Activated CD8-positive, alpha-beta memory T cell treated with anti-CD3 and anti-CD28 coated beads for 36 hours (primary cell): ENCODE measurements around the gene ACLY. TPM values are rescaled to one million over a fixed set of nuclear protein-coding genes. Genes with fewer than 3 reads are reported as not detected.

Experiments used
- CTCF ChIA-PET: fragments of 350-600 bp; sonication (Branson Sonifier 250); formaldehyde crosslinking; loops from one replicate; lab custom pipeline; 2021; ENCODE audit warnings: antibody characterized with exemption; lab: Charles Lee
- POLR2A ChIA-PET: fragments of 350-600 bp; sonication (Branson Sonifier 250); formaldehyde crosslinking; loops from one replicate; lab custom pipeline; 2021; ENCODE audit warnings: antibody characterized with exemption; lab: Charles Lee
- total RNA-seq, 2 experiments: library from RNA; stranded (reverse); gene quantifications; one replicate each; pipeline ENCODE4 v1.2.3, GENCODE V29; 2021

Gene ACLY
- total RNA-seq, 2 experiments from 2014 or later = 204 to 215 TPM

- CTCF ChIA-PET = interaction anchor here (0.7 to 1.9 kb wide), 2 partner anchors 10 to 61 kb away, joined by 4 to 9 read pairs; partner anchors contain the start of gene ODAD4
- POLR2A ChIA-PET = interaction anchor here (3.2 kb wide), 1 partner anchor 10 kb away, joined by 27 read pairs; the partner anchor contains the start of gene ODAD4
Measured at GRCh38 chr17:41919840-41920579, 1.3 kb upstream of the ACLY start.

DNA sequence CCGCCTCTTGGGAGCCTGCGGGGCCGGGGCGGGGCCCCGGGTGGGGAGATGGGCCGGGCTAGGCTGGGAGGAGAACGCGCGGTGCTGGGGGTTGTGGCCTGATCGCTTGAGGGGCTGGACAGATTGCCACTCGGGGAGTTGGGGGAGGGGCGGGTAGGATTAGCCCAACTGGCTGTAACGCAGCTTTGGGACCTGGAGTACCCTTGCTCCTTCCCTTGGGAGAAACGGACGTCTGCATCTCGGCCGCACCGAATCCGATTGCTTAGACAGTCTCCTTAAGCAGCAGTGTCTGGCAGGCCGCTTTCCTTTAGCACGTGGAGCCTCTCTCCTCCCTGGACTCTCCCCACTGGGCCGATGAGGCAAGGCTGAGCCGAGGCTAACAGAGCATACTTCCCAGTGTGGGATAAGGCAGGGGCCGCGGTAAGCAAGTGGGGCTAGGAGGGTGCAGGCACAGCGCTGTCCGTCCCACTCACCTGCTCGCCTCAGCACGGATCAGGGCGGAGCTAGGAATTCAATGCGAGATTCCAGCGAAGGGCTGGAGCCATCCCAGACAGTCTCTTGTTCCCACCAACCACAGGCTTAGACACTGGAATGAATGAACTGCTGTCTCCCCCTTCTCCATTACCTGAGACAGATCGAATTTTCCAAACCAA, 540 bp upstream of the ACLY start:
- ChIA-PET CTCF (interaction anchor here (0.9 to 1.9 kb wide), 3 partner anchors 10 to 262 kb away, joined by 3 to 9 read pairs (median 3); partner anchors contain the start of genes KLHL11 and ODAD4), POLR2A (interaction anchor here (0.5 to 3.2 kb wide), 3 partner anchors 11 to 55 kb away, joined by 3 to 27 read pairs (median 7); partner anchors contain the start of genes KLHL11 and ODAD4)

DNA sequence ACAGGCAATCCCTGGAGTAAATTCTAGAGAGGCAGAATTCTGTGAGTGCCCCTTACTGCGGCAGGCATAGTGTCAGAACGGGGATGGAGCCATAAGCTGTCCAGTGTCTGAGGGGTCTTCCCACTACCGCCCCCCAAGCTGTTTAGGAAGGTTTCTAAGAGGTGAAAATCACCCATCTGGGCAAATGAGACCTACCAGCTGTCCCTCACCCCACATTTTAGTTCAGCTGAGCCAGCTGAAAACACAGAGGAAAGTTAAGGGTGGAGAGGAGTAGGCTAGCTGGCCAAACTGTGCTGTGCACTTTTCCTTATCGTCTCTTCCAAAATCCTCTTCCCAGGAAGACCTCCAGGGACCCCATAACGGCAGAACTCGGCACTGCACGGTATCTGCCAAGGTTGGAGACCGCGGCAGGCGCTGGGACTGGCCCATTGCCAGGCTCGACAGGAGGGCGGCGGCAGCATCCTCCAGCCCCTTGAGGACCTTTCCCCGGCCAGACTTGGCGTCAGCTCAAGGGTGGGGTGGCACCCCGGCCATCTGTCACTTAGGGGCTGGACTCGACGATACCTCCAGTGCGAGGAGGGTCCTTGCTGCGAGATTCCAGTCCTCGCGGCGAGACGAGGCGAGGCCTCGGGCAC, 955 bp downstream of the ACLY start:
- POLR2A ChIA-PET = interaction anchor here (0.6 to 3.2 kb wide), 6 partner anchors 10 to 105 kb away, joined by 3 to 27 read pairs (median 4); partner anchors contain the start of genes CNP, DNAJC7, FKBP10 and KLHL11

GRCh38 chr17:41917192-41917591, 1.6 kb downstream of the ACLY start:
- POLR2A ChIA-PET = interaction anchor here (3.2 kb wide), 1 partner anchor 13 kb away, joined by 27 read pairs; the partner anchor contains the start of gene ODAD4
- CTCF ChIA-PET = interaction anchor here (0.6 to 1.2 kb wide), 2 partner anchors 15 to 1023 kb away, joined by 3 to 4 read pairs; no protein-coding TSS in a partner anchor

More for the DNA sequence above, 955 bp downstream of the ACLY start:
- CTCF ChIA-PET = interaction anchor here (0.6 to 1.9 kb wide), 4 partner anchors 12 to 1022 kb away, joined by 3 to 9 read pairs (median 4); partner anchors contain the start of gene ODAD4

GRCh38 chr17:41915566-41915965, 3.2 kb downstream of the ACLY start:
- CTCF ChIA-PET = no interaction called here
- POLR2A ChIA-PET = no interaction called here

DNA sequence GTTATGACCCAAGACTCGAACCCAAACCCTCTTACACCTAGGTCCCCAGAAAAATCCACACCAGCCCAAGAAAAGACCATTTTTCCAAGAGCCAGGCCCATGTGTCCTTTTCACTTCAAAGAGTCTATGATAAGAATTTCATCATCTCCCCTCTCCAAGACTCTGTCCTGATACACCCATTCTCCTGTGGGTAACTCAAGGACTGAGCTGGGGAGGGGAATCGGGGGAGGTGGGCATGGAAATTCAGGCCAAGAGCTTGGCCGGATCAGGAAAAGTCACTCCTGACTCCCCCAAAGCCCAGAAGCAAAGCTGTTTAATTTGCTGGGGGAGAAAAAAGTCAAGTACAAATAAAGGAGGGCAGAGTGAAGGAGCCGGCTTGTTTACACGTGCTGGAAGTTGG, 3.7 kb downstream of the ACLY start:
- CTCF ChIA-PET = no interaction called here
- POLR2A ChIA-PET = no interaction called here

DNA sequence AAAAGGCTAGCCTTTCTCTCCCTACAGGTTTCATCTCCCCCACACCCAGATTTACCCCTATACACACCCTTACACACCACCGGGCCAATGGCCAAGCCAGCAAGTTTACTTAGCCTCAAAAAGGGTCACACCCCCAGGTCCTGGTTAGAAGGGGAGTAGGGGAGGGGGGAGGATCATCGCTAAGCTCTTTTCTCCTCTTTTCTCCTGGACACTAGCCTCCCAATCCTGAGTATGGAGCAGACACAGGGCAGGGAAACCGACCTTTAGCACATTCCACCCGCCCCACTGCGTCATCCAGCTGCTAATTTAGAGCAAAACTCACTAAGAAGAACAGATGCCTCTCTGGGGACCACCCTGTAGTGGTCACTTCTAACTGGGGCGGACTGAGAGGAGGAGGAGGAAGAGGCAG, 4.4 kb downstream of the ACLY start:
- ChIA-PET POLR2A (no interaction called here), CTCF (no interaction called here)

DNA sequence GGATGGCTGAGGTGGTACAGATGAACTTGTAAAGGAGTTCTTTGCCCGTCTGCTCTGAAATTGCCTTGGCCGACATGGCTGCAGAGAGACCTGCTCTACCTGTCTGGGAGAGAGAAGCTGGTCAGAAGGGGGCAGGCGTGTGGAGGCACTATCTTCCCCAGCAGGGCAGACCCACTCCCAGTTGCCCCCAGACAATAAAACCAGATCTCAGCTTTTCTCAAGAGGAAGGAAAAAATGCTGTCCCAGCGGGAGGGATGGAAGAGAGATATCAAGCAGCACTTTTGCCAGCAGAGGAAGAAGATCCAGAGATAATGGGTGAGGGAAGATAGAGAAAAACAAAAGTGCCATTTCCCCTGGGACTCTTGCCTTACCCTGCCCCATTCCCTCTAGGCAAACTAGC, 5.0 kb downstream of the ACLY start:
- POLR2A ChIA-PET = no interaction called here
- CTCF ChIA-PET = no interaction called here

GRCh38 chr17:41912925-41913324, 5.8 kb downstream of the ACLY start:
- ChIA-PET POLR2A (no interaction called here), CTCF (no interaction called here)

DNA sequence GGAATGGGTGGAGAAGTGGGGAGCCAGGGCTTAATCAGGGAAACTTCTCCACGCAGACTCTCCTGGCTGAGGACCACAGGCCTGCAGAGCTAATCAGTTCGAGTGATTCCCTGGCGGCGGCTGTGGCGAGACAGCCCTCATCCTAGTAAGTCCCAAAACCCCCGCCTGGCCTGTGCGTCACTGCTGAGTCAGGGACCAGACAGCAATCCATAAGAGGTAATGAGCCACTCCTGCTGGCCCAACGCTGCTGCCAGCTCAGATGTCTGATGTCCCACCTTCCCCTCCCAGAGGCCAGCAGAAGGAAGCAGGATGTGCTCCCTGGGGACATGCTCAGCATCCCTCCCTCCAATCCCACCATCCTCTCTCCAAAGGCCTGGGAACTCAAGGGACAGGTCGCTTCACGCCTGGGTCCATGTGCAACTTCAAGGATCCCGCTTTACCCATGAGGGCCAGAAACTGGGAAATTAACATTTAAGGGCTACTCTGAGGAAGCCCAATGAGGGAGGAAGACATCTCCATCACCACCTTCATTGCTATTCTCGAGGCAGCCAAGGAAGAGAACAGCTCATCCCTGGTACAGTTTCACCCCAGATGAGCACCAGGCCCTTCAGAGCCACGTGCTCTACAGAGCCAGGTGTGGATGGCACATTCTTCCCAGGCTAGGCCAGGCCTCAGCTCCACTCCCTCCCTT, 7.9 kb downstream of the ACLY start:
- POLR2A ChIA-PET = no interaction called here
- CTCF ChIA-PET = no interaction called here

DNA sequence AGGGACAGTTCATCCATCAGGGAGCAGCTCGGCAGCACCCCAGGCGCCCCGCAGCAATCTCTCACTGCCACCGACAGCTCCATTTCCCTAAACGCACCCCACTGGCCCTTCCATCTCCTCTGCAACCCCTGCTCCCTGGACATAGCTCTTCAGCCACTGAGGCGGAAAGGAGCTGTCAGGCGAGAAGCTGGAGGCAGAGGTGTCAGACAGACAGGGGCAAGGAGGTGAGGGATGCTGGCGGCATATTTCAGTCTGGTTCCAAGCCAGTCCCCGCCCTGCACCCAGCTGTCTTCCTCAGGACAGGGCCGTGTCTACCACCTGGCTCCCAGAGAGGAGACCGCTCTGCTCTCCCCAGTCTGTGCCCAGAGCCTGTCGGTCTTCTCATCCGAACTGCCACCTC, 9.7 kb downstream of the ACLY start:
- POLR2A ChIA-PET = interaction anchor here (0.5 to 0.6 kb wide), 2 partner anchors 10 to 19 kb away, joined by 3 read pairs; no protein-coding TSS in a partner anchor
- CTCF ChIA-PET = interaction anchor here (1.1 to 1.2 kb wide), 2 partner anchors 73 to 79 kb away, joined by 3 read pairs; partner anchors contain the start of gene NT5C3B

GRCh38 chr17:41907633-41908539, 10.9 kb downstream of the ACLY start:
- POLR2A ChIA-PET = interaction anchor here (0.6 kb wide), 1 partner anchor 753 kb away, joined by 3 read pairs; no protein-coding TSS in a partner anchor
- CTCF ChIA-PET = interaction anchor here (0.5 kb wide), 1 partner anchor 505 kb away, joined by 5 read pairs; no protein-coding TSS in a partner anchor

GRCh38 chr17:41907185-41907556, 11.6 kb downstream of the ACLY start:
- POLR2A ChIA-PET = no interaction called here
- CTCF ChIA-PET = no interaction called here

DNA sequence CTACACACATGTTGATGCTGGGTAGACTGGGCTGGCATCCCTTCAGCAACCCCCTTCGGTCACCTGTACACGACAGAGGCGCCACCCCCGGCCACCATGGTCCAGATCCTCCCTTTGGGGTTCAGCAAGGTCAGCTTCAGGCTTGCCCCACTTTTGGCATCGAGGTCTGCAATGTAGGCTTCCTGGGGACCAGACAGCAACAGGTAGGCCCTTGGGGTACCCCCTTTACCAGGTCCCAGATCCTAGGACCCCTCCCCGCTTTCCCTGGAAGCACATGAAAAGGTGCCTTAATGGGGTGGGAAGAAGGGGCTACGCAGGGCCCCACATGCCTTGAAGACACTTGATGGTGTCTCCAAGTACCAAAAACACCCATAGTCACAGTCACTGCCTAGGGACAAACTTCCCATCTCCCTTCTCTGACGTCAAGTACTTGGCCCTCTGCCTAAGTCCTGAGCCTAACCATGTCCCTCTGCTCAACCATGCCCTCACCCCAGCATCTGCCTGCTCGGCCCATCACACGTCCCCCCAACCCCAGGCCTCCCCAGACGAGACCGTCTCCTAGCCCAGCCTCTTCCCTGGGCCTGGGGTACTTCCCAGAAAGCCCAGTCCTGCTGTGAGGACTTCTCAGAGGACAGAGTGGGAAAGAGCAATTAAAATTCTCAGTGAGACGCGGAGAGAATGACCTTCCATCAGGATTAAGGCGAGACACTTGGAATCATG, 12.1 kb downstream of the ACLY start:
- CTCF ChIA-PET = no interaction called here
- POLR2A ChIA-PET = no interaction called here

DNA sequence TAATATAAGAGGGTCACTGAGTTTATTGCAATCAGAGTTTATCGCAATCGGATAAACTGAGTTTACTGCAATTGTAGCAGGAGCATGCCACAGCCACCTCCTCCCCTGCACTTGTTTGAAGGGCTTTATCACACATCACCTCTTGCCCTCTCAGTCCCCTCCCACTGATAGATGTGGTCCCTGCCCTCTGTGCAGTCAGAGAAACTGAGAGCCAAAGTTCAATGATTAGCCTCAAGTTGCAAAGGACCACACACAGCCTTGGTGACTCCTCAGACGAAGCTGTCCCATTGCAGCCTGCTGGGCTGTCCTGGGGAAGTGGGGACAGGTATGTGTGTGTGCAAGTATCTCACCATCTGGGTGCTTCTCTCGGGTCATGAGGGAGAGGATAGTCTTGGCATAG, 13.6 kb downstream of the ACLY start:
- ChIA-PET CTCF (no interaction called here), POLR2A (no interaction called here)

- ChIA-PET CTCF (no interaction called here), POLR2A (no interaction called here)
Measured at GRCh38 chr17:41904242-41904841, 14.4 kb downstream of the ACLY start.

- ChIA-PET POLR2A (no interaction called here), CTCF (interaction anchor here (1.6 kb wide), 1 partner anchor 16 kb away, joined by 3 read pairs; no protein-coding TSS in a partner anchor)
Measured at GRCh38 chr17:41901646-41902045, 17.1 kb downstream of the ACLY start.
